Measurements from ENCODE around the gene STIP1.

GRCh38 chr11:64157631-64158394, 28.2 kb upstream of the STIP1 start:
- TF ChIP-seq POLR2A (IDR thresholded peaks at IDR 0.05) (no peak), CTCF (IDR thresholded peaks at IDR 0.05) (no peak), POLR2AphosphoS5 (IDR thresholded peaks at IDR 0.05) (no peak)
